Left lung (tissue), 10 donors: ENCODE results near the gene SLC25A48. TPM values are rescaled to one million over a fixed set of nuclear protein-coding genes. Genes with fewer than 3 reads are reported as not detected.

ENCODE experiments used
- ATAC-seq: fragments of 200-7000 bp; cut with Tn5 transposase; one replicate; pipeline ENCODE4 v1.9.1; 2020; ENCODE audit warnings: moderate library complexity
- DNase-seq, 4 donors: peaks; one replicate each; pipeline ENCODE4 v3.0.0-alpha.2; 2013 to 2020
- H3K27ac ChIP-seq, 2 donors: fragments of 200-600 bp; sonication (generic) in 1 of 2; one replicate each; pipeline versions ENCODE4 v1.5.0 to v1.8.0; 2020 to 2021
- H3K27me3 ChIP-seq, 2 donors: fragments of 200-600 bp; sonication (generic) in 1 of 2; one replicate each; pipeline versions ENCODE4 v1.5.0 to v1.8.0; 2020 to 2021
- H3K36me3 ChIP-seq, 2 donors: fragments of 200-600 bp; sonication (generic) in 1 of 2; one replicate each; pipeline versions ENCODE4 v1.5.0 to v1.8.0; 2020 to 2021
- H3K4me1 ChIP-seq, 2 donors: fragments of 200-600 bp; one replicate each; pipeline ENCODE4 v1.8.0; 2021
- H3K4me3 ChIP-seq, 2 donors: fragments of 200-600 bp; sonication (generic) in 1 of 2; one replicate each; pipeline versions ENCODE4 v1.5.0 to v1.8.0; 2020 to 2021; ENCODE audit warnings: mild to moderate bottlenecking in 1 of 2
- H3K9me3 ChIP-seq, 2 donors: fragments of 200-600 bp; sonication (generic) in 1 of 2; one replicate each; pipeline versions ENCODE4 v1.5.0 to v1.8.0; 2020 to 2021
- intact Hi-C, 2 donors: fragments of 100-400 bp; cut with DNase I; formaldehyde crosslinking; loops; one replicate each; pipeline versions ENCODE4 v1.11.2 to v1.14.2; 2022
- polyA plus RNA-seq, 6 donors: library from polyadenylated mRNA; unstranded; fragments of 120-200 nt; gene quantifications; one replicate each; pipeline ENCODE4 v1.2.1, GENCODE V29; 2013; ENCODE audit not compliant: insufficient read length in 6 of 6
- total RNA-seq, 2 donors: library from RNA; stranded (reverse); fragmentation: NEBNext Ultra II Directional; extraction: Animal tissue kit (Norgen Biotek cat#: 25700); gene quantifications; one replicate each; pipeline ENCODE4 v1.2.1, GENCODE V29; 2021
- TF ChIP-seq, protein P1 (sequence below), 2 donors: fragments of 200-600 bp; sonication (generic) in 1 of 2; IDR thresholded peaks; one replicate each; pipeline versions ENCODE4 v1.5.0 to v1.8.0; 2021; ENCODE audit warnings: antibody characterized with exemption in 2 of 2
- donor health status: DM: no; HTN: yes; CAD: no.
- donor health status: DM: no; HTN: no; CAD: no.

Gene SLC25A48
- total and polyA plus RNA-seq, 8 donors, result 0.64 to 1.7 (median 1.0) TPM; not detected in 1

DNA sequence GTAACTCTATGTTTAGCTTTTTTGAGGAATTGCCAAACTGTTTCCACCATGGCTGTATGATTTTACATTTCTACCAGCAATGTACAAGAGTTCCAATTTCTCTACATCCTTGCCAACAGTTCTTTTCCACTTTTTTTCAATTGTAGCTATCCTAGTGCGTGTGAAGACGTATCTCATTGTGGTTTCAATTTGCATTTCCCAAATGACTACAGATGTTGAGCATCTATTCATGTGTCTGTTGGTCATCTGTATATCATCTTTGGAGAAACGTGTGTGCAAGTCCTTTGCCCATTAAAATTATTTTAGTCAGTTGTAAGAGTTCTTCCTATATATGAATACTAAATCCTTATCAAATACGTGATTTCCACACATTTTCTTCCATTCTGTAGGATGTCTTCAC lies 6.5 kb downstream of the SLC25A48 start:
- TF ChIP-seq, protein P1, sequence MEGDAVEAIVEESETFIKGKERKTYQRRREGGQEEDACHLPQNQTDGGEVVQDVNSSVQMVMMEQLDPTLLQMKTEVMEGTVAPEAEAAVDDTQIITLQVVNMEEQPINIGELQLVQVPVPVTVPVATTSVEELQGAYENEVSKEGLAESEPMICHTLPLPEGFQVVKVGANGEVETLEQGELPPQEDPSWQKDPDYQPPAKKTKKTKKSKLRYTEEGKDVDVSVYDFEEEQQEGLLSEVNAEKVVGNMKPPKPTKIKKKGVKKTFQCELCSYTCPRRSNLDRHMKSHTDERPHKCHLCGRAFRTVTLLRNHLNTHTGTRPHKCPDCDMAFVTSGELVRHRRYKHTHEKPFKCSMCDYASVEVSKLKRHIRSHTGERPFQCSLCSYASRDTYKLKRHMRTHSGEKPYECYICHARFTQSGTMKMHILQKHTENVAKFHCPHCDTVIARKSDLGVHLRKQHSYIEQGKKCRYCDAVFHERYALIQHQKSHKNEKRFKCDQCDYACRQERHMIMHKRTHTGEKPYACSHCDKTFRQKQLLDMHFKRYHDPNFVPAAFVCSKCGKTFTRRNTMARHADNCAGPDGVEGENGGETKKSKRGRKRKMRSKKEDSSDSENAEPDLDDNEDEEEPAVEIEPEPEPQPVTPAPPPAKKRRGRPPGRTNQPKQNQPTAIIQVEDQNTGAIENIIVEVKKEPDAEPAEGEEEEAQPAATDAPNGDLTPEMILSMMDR (IDR thresholded peaks at IDR 0.05), result no peak
- Histone ChIP-seq H3K27me3 (peaks cover 2 to 58% of the 10 kb centered on the region in 2 donors), H3K36me3 (no peaks in the 10 kb centered on the region), H3K9me3 (peaks cover 0 to 7% of the 10 kb centered on the region in 2 donors), H3K27ac (no peak overlapping the region), H3K4me1 (no peaks in the 10 kb centered on the region), H3K4me3 (no peak overlapping the region)
- DNase-seq (no peak), ATAC-seq (no peak)
- intact Hi-C loops, result no loop called here

DNA sequence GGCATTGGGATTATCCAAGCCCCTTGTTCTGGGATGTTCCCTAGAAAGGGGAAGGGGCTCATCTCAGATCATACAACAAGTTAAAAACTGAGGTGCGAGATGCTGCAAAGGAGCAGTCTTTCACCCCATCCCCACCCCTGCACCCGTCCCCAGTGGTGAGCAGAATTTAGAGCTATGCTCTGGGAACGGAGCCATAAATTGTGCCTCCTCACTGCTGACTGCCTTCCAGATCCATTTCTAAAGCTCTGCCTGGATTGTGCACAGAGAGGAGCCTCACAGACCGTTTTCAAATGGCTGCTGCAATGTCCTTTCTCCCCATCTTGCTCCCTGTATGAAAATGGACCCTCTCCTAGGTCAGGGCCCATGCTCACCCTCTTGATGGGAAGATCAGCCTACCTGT lies 8.3 kb downstream of the SLC25A48 start:
- Histone ChIP-seq H3K27me3 (peaks cover 0 to 41% of the 10 kb centered on the region in 2 donors), H3K4me1 (no peaks in the 10 kb centered on the region), H3K36me3 (no peaks in the 10 kb centered on the region), H3K27ac (no peak overlapping the region), H3K4me3 (no peak overlapping the region), H3K9me3 (peaks cover 0 to 7% of the 10 kb centered on the region in 2 donors)
- DNase-seq, result no peak
- TF ChIP-seq, protein P1 (IDR thresholded peaks at IDR 0.05), result no peak
- no peak for ATAC-seq
- intact Hi-C loops, result no loop called here

DNA sequence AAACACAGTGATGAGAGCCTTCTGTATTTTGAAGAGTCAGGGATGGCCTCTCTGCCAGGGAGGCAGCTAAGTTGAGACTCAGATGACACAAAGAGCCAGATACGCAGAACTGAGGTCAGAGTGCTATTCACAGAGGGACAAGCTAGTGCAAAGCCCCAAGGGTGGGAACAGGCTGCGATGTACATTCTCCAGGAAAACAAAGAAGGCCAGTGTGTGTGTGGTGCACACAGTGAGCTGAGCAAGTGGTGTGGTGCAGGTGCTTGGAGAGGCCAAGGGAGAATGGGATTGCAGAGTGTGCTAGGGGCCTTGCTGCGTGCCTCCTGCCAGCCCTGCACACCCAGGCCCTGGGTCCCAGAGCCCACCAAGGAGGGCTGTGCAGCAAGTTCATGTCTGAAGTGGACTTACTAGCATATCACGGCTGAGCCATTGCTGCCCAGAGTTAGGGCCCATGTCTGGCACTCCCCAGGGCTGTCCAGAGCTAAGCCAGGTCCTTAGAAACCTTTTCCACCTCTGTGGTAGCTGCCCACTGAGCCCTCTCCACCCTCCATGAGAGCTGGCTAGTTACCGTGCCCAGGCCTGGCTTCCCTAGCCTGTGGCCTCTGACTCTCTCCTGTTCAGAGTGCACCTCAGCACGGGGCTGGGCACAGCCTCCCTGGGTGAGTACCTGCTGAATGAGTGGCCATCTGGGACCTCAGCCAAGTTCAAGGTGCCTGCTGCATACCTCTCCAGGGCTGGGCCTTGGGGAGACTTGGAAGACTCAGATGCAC lies 9.3 kb downstream of the SLC25A48 start:
- H3K27ac ChIP-seq, result no peak overlapping the region
- no peaks in the 10 kb centered on the region for H3K4me1 ChIP-seq
- ATAC-seq, result peak; percentile 93
- H3K27me3 ChIP-seq, result peaks cover 0 to 31% of the 10 kb centered on the region in 2 donors
- DNase-seq, result peak in 1 of 4 donors; percentile 59
- intact Hi-C loops, result no loop called here
- no peaks in the 10 kb centered on the region for H3K36me3 ChIP-seq
- no peak overlapping the region for H3K4me3 ChIP-seq
- TF ChIP-seq, protein P1 (IDR thresholded peaks at IDR 0.05), result no peak
- H3K9me3 ChIP-seq, result no peaks in the 10 kb centered on the region

DNA sequence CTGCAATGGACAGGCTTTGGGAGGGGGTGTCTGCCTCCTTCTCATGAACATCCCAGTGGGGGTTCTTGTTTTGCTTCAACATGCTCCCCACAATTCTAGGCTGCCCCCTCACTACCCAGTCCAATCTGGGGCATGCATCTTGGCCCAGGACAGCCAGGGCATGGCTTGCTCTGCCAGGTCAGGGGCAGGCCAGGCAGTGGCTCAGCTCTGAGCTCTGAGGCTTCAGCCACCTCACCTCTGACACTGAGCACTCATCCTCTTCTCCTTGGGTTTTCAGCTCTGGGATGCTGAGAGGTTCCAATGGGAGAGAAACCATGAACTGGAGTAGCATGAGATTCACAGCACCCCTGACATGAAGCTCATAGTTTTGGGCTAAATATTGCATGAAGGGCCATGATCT lies 11.8 kb downstream of the SLC25A48 start:
- H3K27ac ChIP-seq, result no peak overlapping the region
- no peak overlapping the region for H3K4me3 ChIP-seq
- intact Hi-C loops, result no loop called here
- ATAC-seq, result no peak
- no peaks in the 10 kb centered on the region for H3K9me3 ChIP-seq
- H3K27me3 ChIP-seq, result peaks cover 0 to 26% of the 10 kb centered on the region in 2 donors
- H3K36me3 ChIP-seq, result no peaks in the 10 kb centered on the region
- H3K4me1 ChIP-seq, result no peaks in the 10 kb centered on the region
- TF ChIP-seq, protein P1 (IDR thresholded peaks at IDR 0.05), result no peak
- DNase-seq, result no peak

DNA sequence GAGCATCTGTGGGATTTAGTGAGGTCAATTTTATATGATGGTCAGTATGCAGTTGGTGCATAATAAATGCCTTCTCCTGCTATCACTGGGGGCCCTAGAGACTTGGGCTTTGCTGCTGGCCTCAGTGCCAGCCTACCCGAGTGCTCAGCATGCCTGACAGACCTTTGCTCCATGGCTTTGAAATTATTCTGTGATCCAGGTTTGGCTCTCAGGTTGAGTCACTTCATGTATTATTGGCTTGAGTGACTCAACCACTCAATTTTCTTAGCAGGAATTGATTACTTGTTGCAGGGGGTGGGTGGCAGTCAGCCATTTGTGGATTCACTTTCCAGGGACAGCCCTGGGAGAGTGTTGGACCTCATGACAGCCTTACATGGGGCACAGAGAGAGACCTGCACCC lies 13.5 kb downstream of the SLC25A48 start:
- Histone ChIP-seq H3K36me3 (no peaks in the 10 kb centered on the region), H3K4me3 (no peak overlapping the region), H3K4me1 (no peaks in the 10 kb centered on the region), H3K9me3 (no peaks in the 10 kb centered on the region), H3K27me3 (peaks cover 0 to 10% of the 10 kb centered on the region in 2 donors), H3K27ac (no peak overlapping the region)
- TF ChIP-seq, protein P1 (IDR thresholded peaks at IDR 0.05), result no peak
- intact Hi-C loops, result no loop called here
- DNase-seq (no peak), ATAC-seq (no peak)
